Pericardium fibroblast (primary cell): ENCODE data around the gene CCDC170. TPM values are rescaled to one million over a fixed set of nuclear protein-coding genes. Genes with fewer than 3 reads are reported as not detected.

Experiments
- total RNA-seq: library from RNA; depleted of rRNA; stranded (reverse); fragments of >200 nt; gene quantifications from 2 replicates; pipeline ENCODE4 v1.2.3, GENCODE V29; 2015

The CCDC170 gene, protein sequence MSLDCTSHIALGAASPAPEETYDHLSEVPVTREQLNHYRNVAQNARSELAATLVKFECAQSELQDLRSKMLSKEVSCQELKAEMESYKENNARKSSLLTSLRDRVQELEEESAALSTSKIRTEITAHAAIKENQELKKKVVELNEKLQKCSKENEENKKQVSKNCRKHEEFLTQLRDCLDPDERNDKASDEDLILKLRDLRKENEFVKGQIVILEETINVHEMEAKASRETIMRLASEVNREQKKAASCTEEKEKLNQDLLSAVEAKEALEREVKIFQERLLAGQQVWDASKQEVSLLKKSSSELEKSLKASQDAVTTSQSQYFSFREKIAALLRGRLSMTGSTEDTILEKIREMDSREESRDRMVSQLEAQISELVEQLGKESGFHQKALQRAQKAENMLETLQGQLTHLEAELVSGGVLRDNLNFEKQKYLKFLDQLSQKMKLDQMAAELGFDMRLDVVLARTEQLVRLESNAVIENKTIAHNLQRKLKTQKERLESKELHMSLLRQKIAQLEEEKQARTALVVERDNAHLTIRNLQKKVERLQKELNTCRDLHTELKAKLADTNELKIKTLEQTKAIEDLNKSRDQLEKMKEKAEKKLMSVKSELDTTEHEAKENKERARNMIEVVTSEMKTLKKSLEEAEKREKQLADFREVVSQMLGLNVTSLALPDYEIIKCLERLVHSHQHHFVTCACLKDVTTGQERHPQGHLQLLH
- total RNA-seq: 0.94 TPM in 1 of 2 replicates, not detected in the other

DNA sequence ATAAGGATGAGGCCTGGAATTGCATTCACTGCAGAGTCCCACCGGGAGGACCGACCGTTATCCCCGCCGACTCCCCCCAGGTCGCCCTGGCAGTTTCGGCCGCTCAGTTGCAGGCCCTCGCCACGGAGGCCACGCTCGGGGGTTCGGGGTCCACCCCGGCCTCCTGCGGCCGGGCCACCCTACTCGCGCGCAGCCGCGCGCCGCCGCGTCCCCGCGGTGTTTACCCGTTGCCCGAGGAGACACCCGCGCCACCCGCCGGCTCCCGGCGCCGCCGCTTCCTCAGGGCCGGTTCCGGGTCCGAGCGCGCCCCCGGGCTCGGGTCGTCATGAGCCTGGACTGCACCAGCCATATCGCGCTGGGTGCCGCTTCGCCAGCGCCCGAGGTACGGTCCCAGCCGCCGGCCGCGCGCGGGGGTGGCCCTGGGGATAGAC, at the start of gene CCDC170:
Gene CCDC170 (plus strand): TSS at position 214 of the 431 bp plus-strand sequence. CDS start 112 bp downstream, at position 326.

DNA sequence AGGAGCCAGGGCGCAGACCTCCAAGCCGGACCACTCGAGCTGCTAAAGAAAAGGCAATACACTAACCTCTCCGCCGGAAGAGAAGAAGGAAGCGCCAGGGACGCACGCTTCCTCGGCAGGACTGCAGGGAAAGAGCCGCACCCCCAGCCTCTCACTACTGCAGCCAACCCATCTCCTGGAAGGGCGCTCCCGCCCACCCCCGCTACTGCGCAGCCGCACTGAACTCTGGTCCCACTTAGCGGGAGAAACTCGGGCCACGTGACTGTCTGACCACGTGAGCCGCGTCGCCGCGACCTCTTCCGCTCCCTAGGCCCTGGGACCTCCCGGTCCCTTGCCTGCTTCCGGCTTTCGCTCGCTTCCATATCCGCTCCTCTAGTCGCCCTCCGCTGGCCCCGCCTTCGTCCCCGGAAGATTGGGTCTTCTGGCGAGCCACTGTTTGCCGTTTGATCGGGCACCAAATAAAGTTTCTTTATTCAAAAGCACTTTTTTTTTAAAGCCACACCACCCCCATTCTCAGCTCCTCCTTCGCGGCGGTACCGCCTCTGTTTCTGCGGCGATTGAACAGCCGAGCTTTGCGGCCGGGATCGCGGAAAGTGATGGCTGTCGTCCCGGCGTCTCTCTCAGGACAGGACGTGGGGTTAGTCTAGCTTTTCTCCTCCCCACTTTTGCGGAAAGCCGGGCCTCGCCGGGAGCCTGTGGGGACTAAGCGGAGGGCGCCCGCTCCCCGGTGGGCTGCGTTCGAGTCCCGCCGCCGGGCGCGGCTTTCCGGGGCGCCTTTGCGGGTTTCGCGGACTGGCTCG, 41.7 kb upstream of the CCDC170 start, which contains the start of gene RMND1:
Gene RMND1 (minus strand): TSS at position 177 of the 800 bp plus-strand sequence. CDS start 6,315 bp downstream, outside the sequence.

Other genes starting within 250 kb of the CCDC170 start
- gene ZBTB2, start 102.5 kb upstream of the CCDC170 start, total RNA-seq: 9.3 and 14.2 TPM in 2 replicates
- gene RMND1, start 41.9 kb upstream of the CCDC170 start, total RNA-seq: 25.1 and 35.4 TPM in 2 replicates